Cerebellar cortex (tissue), 1 donor: Measurements from ENCODE around the gene TMIGD2.
"Not testable (repeated sequence)": the region's sequence is repeated elsewhere in the genome, so short reads cannot be mapped to it uniquely, and the experiment has no call there.

Experiments used
- DNase-seq: peaks from one replicate; pipeline ENCODE4 v3.0.0-alpha.2; 2015; ENCODE audit warnings: low spot score

Gene TMIGD2

GRCh38 chr19:4267101-4267900 lies 34.9 kb downstream of the TMIGD2 start:
- peak; percentile 75 for DNase-seq

- DNase-seq: no peak
These were observed 35.8 kb downstream of the TMIGD2 start for GRCh38 chr19:4266253-4267000.

GRCh38 chr19:4264812-4265211 lies 37.4 kb downstream of the TMIGD2 start:
- no peak for DNase-seq

- no peak for DNase-seq
These were observed 41.5 kb downstream of the TMIGD2 start for GRCh38 chr19:4260613-4261191.

GRCh38 chr19:4258181-4258580 lies 44.0 kb downstream of the TMIGD2 start:
- DNase-seq: no peak

GRCh38 chr19:4257025-4257424 lies 45.2 kb downstream of the TMIGD2 start:
- DNase-seq: no peak

GRCh38 chr19:4256563-4256962 lies 45.6 kb downstream of the TMIGD2 start:
- no peak for DNase-seq

GRCh38 chr19:4246767-4247593 lies 55.2 kb downstream of the TMIGD2 start, which contains the start of gene YJU2:
Gene YJU2 (plus strand): TSS chr19:4247080. CDS start chr19:4247147, 67 bp downstream.
- peak; percentile 99 for DNase-seq

GRCh38 chr19:4245938-4246337 lies 56.3 kb downstream of the TMIGD2 start:
- not testable (repeated sequence) for DNase-seq
